Measurements from ENCODE around the gene FBH1. TPM values are rescaled to one million over a fixed set of nuclear protein-coding genes. Genes with fewer than 3 reads are reported as not detected.

Gene FBH1
- total and polyA plus RNA-seq, 4 donors = 19.9 to 58.4 (median 48.1) TPM

- WGBS = 87% methylated on average over 5 of the region's 5 CpGs
These were observed 35.9 kb upstream of the FBH1 start for GRCh38 chr10:5854131-5854475.

DNA sequence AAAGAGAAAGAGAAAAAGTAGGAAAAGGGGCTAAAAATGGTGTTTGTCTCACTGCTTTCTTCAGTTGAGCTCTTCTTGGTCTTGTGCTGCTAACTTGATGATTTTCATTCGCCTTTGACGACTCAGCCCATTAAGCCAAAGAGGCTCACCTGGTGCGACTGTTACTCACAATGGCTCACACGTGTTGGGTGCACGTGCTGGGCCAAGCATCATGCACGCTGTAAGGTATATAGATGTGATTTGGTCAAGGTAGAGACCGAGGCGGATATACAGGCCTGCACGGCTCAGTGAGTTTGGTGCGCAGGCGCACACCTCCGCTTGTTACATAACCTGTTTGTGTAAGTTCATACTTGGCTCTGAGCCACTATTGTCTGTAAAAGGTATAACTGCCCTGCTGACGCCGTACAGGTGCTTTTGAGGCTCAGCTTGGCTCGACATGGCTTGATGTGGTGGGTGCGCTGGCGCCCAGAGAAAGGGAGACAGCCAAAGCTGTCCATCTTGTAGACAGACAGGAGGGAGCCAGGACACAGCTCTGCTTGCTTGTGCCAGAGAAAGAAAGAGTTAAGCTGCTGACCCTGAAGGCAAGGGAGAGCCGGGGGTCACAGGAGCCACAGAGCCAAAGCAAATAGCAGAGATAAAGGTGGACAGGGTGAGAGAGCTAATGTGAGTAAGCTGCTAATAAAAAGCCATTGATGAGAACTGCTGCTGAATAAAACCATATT is 33.9 kb upstream of the FBH1 start:
- DNase-seq (ENCODE audit: low spot score) = no peak
- 66% methylated on average over 18 of the region's 18 CpGs for WGBS
- H3K9ac ChIP-seq (ENCODE audit: low read depth in 1 of 2, low read length in 2 of 2) = no peak overlapping the region
- H3K36me3 ChIP-seq (ENCODE audit: control insufficient read depth in 4 of 4, insufficient read depth in 3 of 4, low read depth in 1 of 4, low read length in 3 of 4) = no peaks in the 10 kb centered on the region
- no peaks in the 10 kb centered on the region for H3K9me3 ChIP-seq (ENCODE audit: control insufficient read depth in 4 of 4, low read length in 3 of 4)
- no peak overlapping the region for H3K27ac ChIP-seq (ENCODE audit: low read depth in 1 of 2, low read length in 2 of 2)
- no peaks in the 10 kb centered on the region for H3K4me1 ChIP-seq (ENCODE audit: control insufficient read depth in 4 of 4, insufficient read depth in 4 of 4, low read length in 3 of 4)
- no peak overlapping the region for H3K4me3 ChIP-seq (ENCODE audit: low read depth in 1 of 3, low read length in 3 of 3)
- no peak for TF ChIP-seq TAF1 (conservative IDR thresholded peaks at IDR 0.05)
- no peak for TF ChIP-seq FOXA2 (IDR thresholded peaks at IDR 0.05)
- TF ChIP-seq, protein P1, sequence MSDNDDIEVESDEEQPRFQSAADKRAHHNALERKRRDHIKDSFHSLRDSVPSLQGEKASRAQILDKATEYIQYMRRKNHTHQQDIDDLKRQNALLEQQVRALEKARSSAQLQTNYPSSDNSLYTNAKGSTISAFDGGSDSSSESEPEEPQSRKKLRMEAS (IDR thresholded peaks at IDR 0.05) = no peak
- TF ChIP-seq FOXA1 (IDR thresholded peaks at IDR 0.05) = no peak
- TF ChIP-seq, protein P2, sequence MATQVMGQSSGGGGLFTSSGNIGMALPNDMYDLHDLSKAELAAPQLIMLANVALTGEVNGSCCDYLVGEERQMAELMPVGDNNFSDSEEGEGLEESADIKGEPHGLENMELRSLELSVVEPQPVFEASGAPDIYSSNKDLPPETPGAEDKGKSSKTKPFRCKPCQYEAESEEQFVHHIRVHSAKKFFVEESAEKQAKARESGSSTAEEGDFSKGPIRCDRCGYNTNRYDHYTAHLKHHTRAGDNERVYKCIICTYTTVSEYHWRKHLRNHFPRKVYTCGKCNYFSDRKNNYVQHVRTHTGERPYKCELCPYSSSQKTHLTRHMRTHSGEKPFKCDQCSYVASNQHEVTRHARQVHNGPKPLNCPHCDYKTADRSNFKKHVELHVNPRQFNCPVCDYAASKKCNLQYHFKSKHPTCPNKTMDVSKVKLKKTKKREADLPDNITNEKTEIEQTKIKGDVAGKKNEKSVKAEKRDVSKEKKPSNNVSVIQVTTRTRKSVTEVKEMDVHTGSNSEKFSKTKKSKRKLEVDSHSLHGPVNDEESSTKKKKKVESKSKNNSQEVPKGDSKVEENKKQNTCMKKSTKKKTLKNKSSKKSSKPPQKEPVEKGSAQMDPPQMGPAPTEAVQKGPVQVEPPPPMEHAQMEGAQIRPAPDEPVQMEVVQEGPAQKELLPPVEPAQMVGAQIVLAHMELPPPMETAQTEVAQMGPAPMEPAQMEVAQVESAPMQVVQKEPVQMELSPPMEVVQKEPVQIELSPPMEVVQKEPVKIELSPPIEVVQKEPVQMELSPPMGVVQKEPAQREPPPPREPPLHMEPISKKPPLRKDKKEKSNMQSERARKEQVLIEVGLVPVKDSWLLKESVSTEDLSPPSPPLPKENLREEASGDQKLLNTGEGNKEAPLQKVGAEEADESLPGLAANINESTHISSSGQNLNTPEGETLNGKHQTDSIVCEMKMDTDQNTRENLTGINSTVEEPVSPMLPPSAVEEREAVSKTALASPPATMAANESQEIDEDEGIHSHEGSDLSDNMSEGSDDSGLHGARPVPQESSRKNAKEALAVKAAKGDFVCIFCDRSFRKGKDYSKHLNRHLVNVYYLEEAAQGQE (IDR thresholded peaks at IDR 0.05) = no peak
- TF ChIP-seq, protein P3, sequence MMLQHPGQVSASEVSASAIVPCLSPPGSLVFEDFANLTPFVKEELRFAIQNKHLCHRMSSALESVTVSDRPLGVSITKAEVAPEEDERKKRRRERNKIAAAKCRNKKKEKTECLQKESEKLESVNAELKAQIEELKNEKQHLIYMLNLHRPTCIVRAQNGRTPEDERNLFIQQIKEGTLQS (IDR thresholded peaks at IDR 0.05) = no peak
- H3K27me3 ChIP-seq (ENCODE audit: control insufficient read depth in 4 of 4, insufficient read depth in 4 of 4, low read length in 3 of 4) = no peaks in the 10 kb centered on the region

More at GRCh38 chr10:5854131-5854475, 35.9 kb upstream of the FBH1 start:
- no peaks in the 10 kb centered on the region for H3K4me1 ChIP-seq (ENCODE audit: control insufficient read depth in 4 of 4, insufficient read depth in 4 of 4, low read length in 3 of 4)
- H3K27ac ChIP-seq (ENCODE audit: low read depth in 1 of 2, low read length in 2 of 2) = no peak overlapping the region
- TF ChIP-seq HNF4G (IDR thresholded peaks at IDR 0.05) (no peak), NR2F2 (IDR thresholded peaks at IDR 0.05) (no peak), EGR1 (IDR thresholded peaks at IDR 0.05; ENCODE audit: low read depth in 2 of 2) (no peak), TAF1 (conservative IDR thresholded peaks at IDR 0.05) (no peak), HNF4A (conservative IDR thresholded peaks at IDR 0.05) (no peak), FOXA2 (IDR thresholded peaks at IDR 0.05) (no peak), CTCF (IDR thresholded peaks at IDR 0.05; ENCODE audit: low read depth, low read length, missing input control) (no peak)
- TF ChIP-seq, protein P2 (IDR thresholded peaks at IDR 0.05) = no peak
- H3K36me3 ChIP-seq (ENCODE audit: control insufficient read depth in 4 of 4, insufficient read depth in 3 of 4, low read depth in 1 of 4, low read length in 3 of 4) = no peaks in the 10 kb centered on the region
- H3K9me3 ChIP-seq (ENCODE audit: control insufficient read depth in 4 of 4, low read length in 3 of 4) = no peaks in the 10 kb centered on the region
- no peaks in the 10 kb centered on the region for H3K27me3 ChIP-seq (ENCODE audit: control insufficient read depth in 4 of 4, insufficient read depth in 4 of 4, low read length in 3 of 4)
- H3K4me3 ChIP-seq (ENCODE audit: low read depth in 1 of 3, low read length in 3 of 3) = no peak overlapping the region
- DNase-seq (ENCODE audit: low spot score) = no peak
- no peak overlapping the region for H3K9ac ChIP-seq (ENCODE audit: low read depth in 1 of 2, low read length in 2 of 2)
